IMR-90 (cell line): ENCODE results near the gene TTF2. TPM values are rescaled to one million over a fixed set of nuclear protein-coding genes. Genes with fewer than 3 reads are reported as not detected.

ENCODE experiments used
- ATAC-seq: fragments of 200-7000 bp; cut with Tn5 transposase; 2 replicates; pipeline ENCODE4 v1.9.1; 2020; ENCODE audit warnings: low read depth, mild to moderate bottlenecking, moderate library complexity
- BruUV-seq: library from RNA; stranded (reverse); fragments of 400-500 nt; replicated peaks from 2 replicates; lab custom pipeline; 2021; lab: Mats Ljungman, UMichigan
- CTCF ChIA-PET: fragments of 300-600 bp; formaldehyde crosslinking; extraction: SDS; loops from one replicate; lab custom pipeline; 2021; ENCODE audit warnings: antibody characterized with exemption; lab: Yijun Ruan, JAX
- POLR2A ChIA-PET: fragments of 300-600 bp; sonication (Branson Sonifier 250); formaldehyde crosslinking; loops from one replicate; lab custom pipeline; 2022; ENCODE audit warnings: antibody characterized with exemption; ENCODE audit not compliant: unreplicated experiment; lab: Charles Lee
- DNase-seq: peaks from one replicate; pipeline ENCODE4 v3.0.0; 2013
- H2AFZ ChIP-seq: replicated peaks from 2 replicates; pipeline ENCODE3; 2013; ENCODE audit warnings: low read length, mild to moderate bottlenecking; ENCODE audit not compliant: poor library complexity
- H2AK5ac ChIP-seq: 2 replicates; pipeline ENCODE4 v1.6.1; 2013; ENCODE audit warnings: low read depth, low read length, inconsistent platforms
- H2AK9ac ChIP-seq: replicated peaks from 2 replicates; pipeline ENCODE3; 2013; ENCODE audit warnings: mild to moderate bottlenecking, low read depth, low read length, moderate library complexity; ENCODE audit not compliant: poor library complexity
- H2BK120ac ChIP-seq: 2 replicates; pipeline ENCODE4 v1.6.1; 2013; ENCODE audit warnings: low read depth, low read length, inconsistent platforms
- H2BK15ac ChIP-seq: 3 replicates; pipeline ENCODE4 v1.6.1; 2013; ENCODE audit warnings: low read depth, low read length, inconsistent platforms
- H2BK20ac ChIP-seq: 2 replicates; pipeline ENCODE4 v1.6.1; 2013; ENCODE audit warnings: low read depth, mild to moderate bottlenecking, inconsistent platforms, low read length, moderate library complexity
- H2BK5ac ChIP-seq: 2 replicates; pipeline ENCODE4 v1.6.1; 2013; ENCODE audit warnings: mild to moderate bottlenecking, low read depth, low read length, inconsistent platforms; ENCODE audit not compliant: poor library complexity, severe bottlenecking
- H3K14ac ChIP-seq: replicated peaks from 2 replicates; pipeline ENCODE4 v1.6.1; 2013; ENCODE audit warnings: low read depth, low read length, inconsistent platforms
- H3K18ac ChIP-seq: 2 replicates; pipeline ENCODE4 v1.6.1; 2013; ENCODE audit warnings: low read depth, low read length, control low read depth
- H3K23ac ChIP-seq: 2 replicates; pipeline ENCODE4 v1.6.1; 2013; ENCODE audit warnings: low read depth, low read length, inconsistent platforms
- H3K27ac ChIP-seq: 2 replicates; pipeline ENCODE4 v1.5.1; 2013; ENCODE audit warnings: mild to moderate bottlenecking, control low read depth, low read length; ENCODE audit not compliant: insufficient read depth
- H3K27me3 ChIP-seq: 2 replicates; pipeline ENCODE4 v1.6.1; 2013; ENCODE audit warnings: low read length; ENCODE audit not compliant: control insufficient read depth, insufficient read depth
- H3K36me3 ChIP-seq: 2 replicates; pipeline ENCODE4 v1.6.1; 2013; ENCODE audit warnings: low read length, mixed read lengths; ENCODE audit not compliant: control insufficient read depth, insufficient read depth
- H3K4ac ChIP-seq: 2 replicates; pipeline ENCODE4 v1.6.1; 2013; ENCODE audit warnings: low read depth, low read length, inconsistent platforms
- H3K4me1 ChIP-seq: 2 replicates; pipeline ENCODE4 v1.6.1; 2013; ENCODE audit warnings: low read length, mixed read lengths; ENCODE audit not compliant: control insufficient read depth, insufficient read depth
- H3K4me2 ChIP-seq: 2 replicates; pipeline ENCODE4 v1.6.1; 2013; ENCODE audit warnings: low read depth, mild to moderate bottlenecking, control low read depth, low read length, moderate library complexity
- H3K4me3 ChIP-seq: 2 replicates; pipeline ENCODE4 v1.5.1; 2013; ENCODE audit warnings: low read depth, mild to moderate bottlenecking, control low read depth, low read length, moderate library complexity; ENCODE audit not compliant: insufficient read depth
- H3K56ac ChIP-seq: 2 replicates; pipeline ENCODE4 v1.6.1; 2013; ENCODE audit warnings: low read length, inconsistent platforms; ENCODE audit not compliant: insufficient read depth; ENCODE audit errors: extremely low read depth
- H3K79me1 ChIP-seq, 2 experiments: 2 replicates each; pipeline ENCODE4 v1.6.1; 2013; ENCODE audit warnings: low read length in 2 of 2, inconsistent platforms in 1 of 2, low read depth in 1 of 2
- H3K9ac ChIP-seq: 2 replicates; pipeline ENCODE4 v1.6.1; 2013; ENCODE audit warnings: low read depth, low read length, control low read depth
- H3K9me1 ChIP-seq: 2 replicates; pipeline ENCODE4 v1.6.1; 2013; ENCODE audit warnings: low read length, inconsistent platforms; ENCODE audit not compliant: insufficient read depth
- H3K9me3 ChIP-seq: 2 replicates; pipeline ENCODE4 v1.6.1; 2013; ENCODE audit warnings: low read length; ENCODE audit not compliant: control insufficient read depth, insufficient read depth
- H4K20me1 ChIP-seq: 2 replicates; pipeline ENCODE4 v1.6.1; 2013; ENCODE audit warnings: low read length, inconsistent platforms; ENCODE audit not compliant: insufficient read depth
- H4K5ac ChIP-seq: 2 replicates; pipeline ENCODE4 v1.6.1; 2013; ENCODE audit warnings: mild to moderate bottlenecking, low read depth, low read length, control low read depth
- H4K8ac ChIP-seq, 2 experiments: 2 replicates each; pipeline ENCODE4 v1.6.1; 2013; ENCODE audit warnings: low read depth in 2 of 2, low read length in 2 of 2, control low read depth in 1 of 2, inconsistent platforms in 1 of 2
- H4K91ac ChIP-seq: 2 replicates; pipeline ENCODE4 v1.6.1; 2013; ENCODE audit warnings: low read depth, low read length, inconsistent platforms; ENCODE audit not compliant: insufficient read depth
- ELK1 ChIP-seq: fragments of 150-350 bp; IDR thresholded peaks from 2 replicates; pipeline ENCODE4 v1.6.1; 2016; ENCODE audit warnings: low read depth, mild to moderate bottlenecking, low read length, moderate library complexity, borderline replicate concordance
- FOS ChIP-seq: fragments of 150-350 bp; IDR thresholded peaks from 2 replicates; pipeline ENCODE4 v1.6.1; 2016; ENCODE audit warnings: low read depth, low read length
- MAZ ChIP-seq: IDR thresholded peaks from 2 replicates; pipeline ENCODE4 v1.6.1; 2012; ENCODE audit warnings: low read depth, mild to moderate bottlenecking, low read length, improper control_type of control experiment, moderate library complexity, borderline replicate concordance
- SMC3 ChIP-seq: fragments of 150-350 bp; IDR thresholded peaks from 2 replicates; pipeline ENCODE4 v1.6.1; 2016; ENCODE audit warnings: low read depth, mild to moderate bottlenecking, antibody characterized with exemption, low read length, moderate library complexity
- WGBS, 2 experiments: methylation state at CpG; one replicate each; pipeline versions ENCODE4 v1.1.5 to v1.1.7; 2013; ENCODE audit warnings: missing lambda C conversion rate in 2 of 2; ENCODE audit not compliant: insufficient read length in 1 of 2; ENCODE audit errors: extremely low coverage in 2 of 2; 5-methylcytosine and 5-hydroxymethylcytosine counted together
- dilution Hi-C: fragments of 300-500 bp; cut with HindIII; formaldehyde crosslinking; loops from one replicate; pipeline ENCODE4 v1.14.3; 2018; ENCODE audit warnings: low sequenced_read_pairs; ENCODE audit not compliant: unreplicated experiment
- in situ Hi-C: fragments of 300-500 bp; cut with MboI; formaldehyde crosslinking; loops from 3 replicates; pipeline ENCODE4 v1.14.3; 2019; ENCODE audit warnings: low sequenced_read_pairs, inconsistent platforms, mixed read lengths
- intact Hi-C: fragments of 100-400 bp; cut with micrococcal nuclease; formaldehyde crosslinking; loops from 2 replicates; pipeline ENCODE4 v1.10.0; 2022
- polyA plus RNA-seq, 3 experiments: library from polyadenylated mRNA; depleted of rRNA; stranded (reverse); fragments of >200 nt; gene quantifications; 2 replicates each; pipeline ENCODE4 v1.2.3, GENCODE V29; 2012; ENCODE audit warnings: low replicate concordance in 1 of 3
- total RNA-seq: library from RNA; depleted of rRNA; stranded (reverse); fragments of >200 nt; gene quantifications from 2 replicates; pipeline ENCODE4 v1.2.3, GENCODE V29; 2012

TTF2 gene
- total and polyA plus RNA-seq, 2 of the 4 experiments (the other 2 are of a cell fraction), result 11.5 to 14.7 TPM

- H3K18ac ChIP-seq, result no peak overlapping the region
- H3K14ac ChIP-seq, result no peak overlapping the region
- no peak overlapping the region for H2BK15ac ChIP-seq
- WGBS, 2 experiments, result no CpG with 5 or more reads among the region's 5 CpGs
- H3K56ac ChIP-seq, result no peak overlapping the region
- H3K9ac ChIP-seq, result no peak overlapping the region
- no TSS peak for BruUV-seq
- no peak overlapping the region for H2AK5ac ChIP-seq
- no peaks in the 10 kb centered on the region for H3K9me3 ChIP-seq
- ChIA-PET CTCF (no interaction called here), POLR2A (no interaction called here)
- H3K79me1 ChIP-seq, result no peaks in the 10 kb centered on the region
- H2AFZ ChIP-seq, result no peak overlapping the region
- no peaks in the 10 kb centered on the region for H3K27me3 ChIP-seq
- no peak for DNase-seq
- intact Hi-C loops, result no loop called here
- H3K36me3 ChIP-seq, result no peaks in the 10 kb centered on the region
- no peaks in the 10 kb centered on the region for H3K9me1 ChIP-seq
- TF ChIP-seq MAZ (no peak), FOS (no peak), SMC3 (no peak), ELK1 (no peak)
- no peak overlapping the region for H3K4ac ChIP-seq
- H3K4me3 ChIP-seq, result no peak overlapping the region
- H4K8ac ChIP-seq, result no peak overlapping the region
- in situ Hi-C loops, result no loop called here
- H2BK120ac ChIP-seq, result no peak overlapping the region
- ATAC-seq, result no peak
- no peak overlapping the region for H4K91ac ChIP-seq
- no peak overlapping the region for H2BK5ac ChIP-seq
- H4K5ac ChIP-seq, result no peak overlapping the region
- no peak overlapping the region for H2AK9ac ChIP-seq
- no peaks in the 10 kb centered on the region for H4K20me1 ChIP-seq
- H2BK20ac ChIP-seq, result no peak overlapping the region
- H3K23ac ChIP-seq, result no peak overlapping the region
- H3K27ac ChIP-seq, result no peak overlapping the region
- no peak overlapping the region for H3K4me2 ChIP-seq
- no peaks in the 10 kb centered on the region for H3K4me1 ChIP-seq
- dilution Hi-C loops, result no loop called here
Measured at GRCh38 chr1:117014209-117014608, 45.9 kb upstream of the TTF2 start.
